AG04450 (cell line): ENCODE data around the gene EPN3. TPM values are rescaled to one million over a fixed set of nuclear protein-coding genes. Genes with fewer than 3 reads are reported as not detected.

ENCODE experiments used
- CTCF ChIA-PET: fragments of 300-600, 350-600 bp; formaldehyde crosslinking; extraction: SDS; loops from one replicate; lab custom pipeline; 2022; ENCODE audit warnings: antibody characterized with exemption, inconsistent platforms; lab: Charles Lee
- POLR2A ChIA-PET: fragments of 350-600 bp; formaldehyde crosslinking; extraction: SDS; loops from one replicate; lab custom pipeline; 2021; ENCODE audit warnings: antibody characterized with exemption, inconsistent platforms; lab: Yijun Ruan, JAX
- DNase-seq: peaks from one replicate; pipeline ENCODE4 v3.0.0-alpha.2; 2011; ENCODE audit warnings: low read depth, low spot score
- H3K27ac ChIP-seq: one replicate; pipeline ENCODE4 v1.5.1; 2012; ENCODE audit warnings: low read depth, low read length, control low read depth
- H3K27me3 ChIP-seq: one replicate; pipeline ENCODE4 v1.6.0; 2012; ENCODE audit warnings: low read length; ENCODE audit not compliant: control insufficient read depth, insufficient read depth
- H3K4me3 ChIP-seq: 2 replicates; pipeline ENCODE4 v1.5.1; 2011; ENCODE audit warnings: mild to moderate bottlenecking, low read depth, low read length, control low read depth
- H3K9me3 ChIP-seq: 2 replicates; pipeline ENCODE4 v1.5.1; 2012; ENCODE audit warnings: low read length; ENCODE audit not compliant: control insufficient read depth, insufficient read depth
- CTCF ChIP-seq: IDR thresholded peaks from 2 replicates; pipeline ENCODE4 v1.5.1; 2011; ENCODE audit warnings: low read depth, low read length, control low read depth, inconsistent platforms
- polyA plus RNA-seq: library from polyadenylated mRNA; depleted of rRNA; stranded (reverse); fragments of >200 nt; gene quantifications from 2 replicates; pipeline ENCODE4 v1.2.3, GENCODE V29; 2011

The EPN3 gene
- polyA plus RNA-seq, 1 experiment: not detected

- Histone ChIP-seq H3K27me3 (peaks cover 48% of the 10 kb centered on the region), H3K27ac (no peak overlapping the region), H3K4me3 (no peak overlapping the region), H3K9me3 (no peaks in the 10 kb centered on the region)
- ChIA-PET CTCF (no interaction called here), POLR2A (no interaction called here)
- DNase-seq: no peak
- TF ChIP-seq CTCF: no peak
Measured at GRCh38 chr17:50569592-50569991, 37.1 kb downstream of the EPN3 start.

GRCh38 chr17:50570032-50570431, 37.5 kb downstream of the EPN3 start:
- CTCF ChIA-PET: no interaction called here
- Histone ChIP-seq H3K27ac (no peak overlapping the region), H3K9me3 (no peaks in the 10 kb centered on the region), H3K4me3 (no peak overlapping the region), H3K27me3 (peaks cover 50% of the 10 kb centered on the region)
- no peak for DNase-seq
- TF ChIP-seq CTCF: no peak
- POLR2A ChIA-PET: no interaction called here

- CTCF ChIA-PET: no interaction called here
- DNase-seq: no peak
- Histone ChIP-seq H3K27ac (no peak overlapping the region), H3K9me3 (no peaks in the 10 kb centered on the region), H3K4me3 (no peak overlapping the region), H3K27me3 (peaks cover 47% of the 10 kb centered on the region)
- TF ChIP-seq CTCF: no peak
- POLR2A ChIA-PET: no interaction called here
Measured at GRCh38 chr17:50570528-50570927, 38.0 kb downstream of the EPN3 start.

- no peak overlapping the region for H3K4me3 ChIP-seq
- CTCF ChIA-PET: no interaction called here
- POLR2A ChIA-PET: no interaction called here
- no peak for DNase-seq
- TF ChIP-seq CTCF: no peak
- no peaks in the 10 kb centered on the region for H3K9me3 ChIP-seq
- no peak overlapping the region for H3K27ac ChIP-seq
- H3K27me3 ChIP-seq: peaks cover 37% of the 10 kb centered on the region
Measured at GRCh38 chr17:50571681-50572080, 39.1 kb downstream of the EPN3 start.

GRCh38 chr17:50572541-50572940, 40.0 kb downstream of the EPN3 start:
- ChIA-PET POLR2A (no interaction called here), CTCF (no interaction called here)
- Histone ChIP-seq H3K27me3 (peaks cover 29% of the 10 kb centered on the region), H3K9me3 (no peaks in the 10 kb centered on the region), H3K27ac (no peak overlapping the region), H3K4me3 (no peak overlapping the region)
- no peak for DNase-seq
- no peak for TF ChIP-seq CTCF
